Tibial artery (tissue), 4 donors: Measurements from ENCODE around the gene PGM2L1.
"Not testable (repeated sequence)": the region's sequence is repeated elsewhere in the genome, so short reads cannot be mapped to it uniquely, and the experiment has no call there.

Experiments
- DNase-seq, 2 donors: peaks; one replicate each; pipeline ENCODE4 v3.0.0-alpha.2; 2019
- H3K27ac ChIP-seq, 2 donors: fragments of 200-600 bp; sonication (generic) in 1 of 2; 1 replicate in 1 of 2; 2 replicates in 1 of 2; pipeline ENCODE4 v1.5.1; 2018 to 2019; ENCODE audit warnings: mild to moderate bottlenecking in 1 of 2
- H3K27me3 ChIP-seq, 2 donors: fragments of 200-600 bp; sonication (generic) in 1 of 2; one replicate each; pipeline versions ENCODE4 v1.5.1 to v1.6.0; 2016 to 2019
- H3K36me3 ChIP-seq, 3 donors: fragments of 200-600 bp; sonication (generic) in 2 of 3; one replicate each; pipeline ENCODE4 v1.5.1; 2016 to 2019; ENCODE audit warnings: mild to moderate bottlenecking in 2 of 3
- H3K4me1 ChIP-seq, 4 donors: fragments of 200-600 bp; sonication (generic) in 2 of 4; 1 replicate in 3 of 4; 2 replicates in 1 of 4; pipeline ENCODE4 v1.5.1; 2016 to 2019
- H3K4me3 ChIP-seq, 2 donors: fragments of 200-600 bp; sonication (generic) in 1 of 2; 1 replicate in 1 of 2; 2 replicates in 1 of 2; pipeline ENCODE4 v1.5.1; 2018 to 2019; ENCODE audit warnings: mild to moderate bottlenecking in 2 of 2
- H3K9me3 ChIP-seq, 3 donors: fragments of 200-600 bp; sonication (generic) in 1 of 3; one replicate each; pipeline ENCODE4 v1.5.1; 2016 to 2019
- intact Hi-C: fragments of 100-400 bp; cut with DNase I; formaldehyde crosslinking; loops from one replicate; pipeline ENCODE4 v1.15.0; 2023; ENCODE audit warnings: low total_unique reads
- TF ChIP-seq, protein P1 (sequence below), 2 experiments: fragments of 200-600 bp in 1 of 2; fragments of 450-650 bp in 1 of 2; IDR thresholded peaks; one replicate each; pipeline ENCODE4 v1.5.1; 2017 to 2019; ENCODE audit warnings: antibody characterized with exemption in 2 of 2, mild to moderate bottlenecking in 1 of 2, moderate library complexity in 1 of 2

The PGM2L1 gene

DNA sequence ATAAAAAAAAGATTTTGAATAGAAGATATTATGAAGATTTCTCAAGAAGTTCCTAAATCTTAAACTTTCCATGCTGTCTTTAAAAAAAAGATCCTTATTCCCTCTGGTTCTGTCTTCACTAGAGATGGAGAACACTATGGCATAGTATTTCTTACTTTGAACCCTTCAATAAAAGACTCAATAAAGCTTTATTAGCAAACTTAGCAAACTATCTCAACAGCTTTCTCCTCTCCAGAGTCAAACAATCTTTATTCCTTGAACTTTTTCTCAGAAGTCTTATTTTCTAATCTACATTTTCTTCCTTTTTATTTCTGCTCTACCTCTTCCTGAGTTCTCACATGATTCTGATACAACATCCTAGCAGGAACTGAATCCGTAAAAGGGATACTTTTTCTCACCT lies 65.0 kb downstream of the PGM2L1 start:
- Histone ChIP-seq H3K27ac (no peak overlapping the region), H3K4me1 (peaks cover 0 to 22% (median 9%) of the 10 kb centered on the region in 4 donors), H3K9me3 (no peaks in the 10 kb centered on the region), H3K36me3 (peaks cover 0 to 18% (median 11%) of the 10 kb centered on the region in 3 donors), H3K27me3 (no peaks in the 10 kb centered on the region), H3K4me3 (no peak overlapping the region)
- intact Hi-C loops = no loop called here
- TF ChIP-seq, protein P1, sequence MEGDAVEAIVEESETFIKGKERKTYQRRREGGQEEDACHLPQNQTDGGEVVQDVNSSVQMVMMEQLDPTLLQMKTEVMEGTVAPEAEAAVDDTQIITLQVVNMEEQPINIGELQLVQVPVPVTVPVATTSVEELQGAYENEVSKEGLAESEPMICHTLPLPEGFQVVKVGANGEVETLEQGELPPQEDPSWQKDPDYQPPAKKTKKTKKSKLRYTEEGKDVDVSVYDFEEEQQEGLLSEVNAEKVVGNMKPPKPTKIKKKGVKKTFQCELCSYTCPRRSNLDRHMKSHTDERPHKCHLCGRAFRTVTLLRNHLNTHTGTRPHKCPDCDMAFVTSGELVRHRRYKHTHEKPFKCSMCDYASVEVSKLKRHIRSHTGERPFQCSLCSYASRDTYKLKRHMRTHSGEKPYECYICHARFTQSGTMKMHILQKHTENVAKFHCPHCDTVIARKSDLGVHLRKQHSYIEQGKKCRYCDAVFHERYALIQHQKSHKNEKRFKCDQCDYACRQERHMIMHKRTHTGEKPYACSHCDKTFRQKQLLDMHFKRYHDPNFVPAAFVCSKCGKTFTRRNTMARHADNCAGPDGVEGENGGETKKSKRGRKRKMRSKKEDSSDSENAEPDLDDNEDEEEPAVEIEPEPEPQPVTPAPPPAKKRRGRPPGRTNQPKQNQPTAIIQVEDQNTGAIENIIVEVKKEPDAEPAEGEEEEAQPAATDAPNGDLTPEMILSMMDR (IDR thresholded peaks at IDR 0.05) = no peak
- no peak for DNase-seq

DNA sequence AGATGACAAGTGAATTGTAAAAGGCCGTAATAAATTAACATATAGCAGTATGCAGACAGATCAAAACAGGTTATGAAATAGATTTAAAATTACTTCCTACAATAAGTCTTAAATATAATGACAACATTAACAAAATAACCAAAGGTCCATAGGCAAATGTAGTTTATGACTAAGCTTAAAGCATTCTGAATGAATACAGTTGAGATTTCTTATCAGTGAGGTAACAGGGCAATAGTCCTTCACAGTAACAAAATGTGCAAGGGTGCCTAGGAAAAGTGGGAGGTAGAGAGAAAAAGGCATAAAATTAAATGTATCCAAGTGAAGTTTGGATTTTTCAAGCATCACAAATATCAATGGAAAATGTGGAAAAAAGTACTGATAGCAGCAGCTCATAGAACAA lies 65.9 kb downstream of the PGM2L1 start:
- no peaks in the 10 kb centered on the region for H3K27me3 ChIP-seq
- intact Hi-C loops = no loop called here
- TF ChIP-seq, protein P1 (IDR thresholded peaks at IDR 0.05) = no peak

DNA sequence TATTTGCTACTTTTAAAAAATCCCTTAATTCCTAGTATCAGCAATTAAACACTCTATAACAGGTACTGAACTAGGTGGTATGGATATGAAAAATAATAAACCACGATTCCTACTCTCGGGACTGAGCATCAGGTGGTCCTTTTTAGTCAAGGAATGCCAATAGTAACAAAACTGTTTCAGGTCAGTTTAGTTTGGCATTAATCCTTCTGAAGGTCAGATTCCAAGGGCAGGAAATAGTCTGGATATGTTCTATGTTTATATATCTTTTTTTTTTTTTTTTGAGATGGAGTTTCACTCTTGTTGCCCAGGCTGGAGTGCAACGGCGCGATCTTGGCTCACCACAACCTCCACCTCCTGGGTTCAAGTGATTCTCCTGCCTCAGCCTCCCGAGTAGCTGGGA lies 67.2 kb downstream of the PGM2L1 start:
- intact Hi-C loops = not testable (repeated sequence)

More for the DNA sequence above, 65.9 kb downstream of the PGM2L1 start:
- Histone ChIP-seq H3K9me3 (no peaks in the 10 kb centered on the region), H3K4me3 (no peak overlapping the region), H3K36me3 (peaks cover 0 to 9% (median 6%) of the 10 kb centered on the region in 3 donors), H3K4me1 (peaks cover 0 to 22% (median 9%) of the 10 kb centered on the region in 4 donors), H3K27ac (no peak overlapping the region)
- no peak for DNase-seq

DNA sequence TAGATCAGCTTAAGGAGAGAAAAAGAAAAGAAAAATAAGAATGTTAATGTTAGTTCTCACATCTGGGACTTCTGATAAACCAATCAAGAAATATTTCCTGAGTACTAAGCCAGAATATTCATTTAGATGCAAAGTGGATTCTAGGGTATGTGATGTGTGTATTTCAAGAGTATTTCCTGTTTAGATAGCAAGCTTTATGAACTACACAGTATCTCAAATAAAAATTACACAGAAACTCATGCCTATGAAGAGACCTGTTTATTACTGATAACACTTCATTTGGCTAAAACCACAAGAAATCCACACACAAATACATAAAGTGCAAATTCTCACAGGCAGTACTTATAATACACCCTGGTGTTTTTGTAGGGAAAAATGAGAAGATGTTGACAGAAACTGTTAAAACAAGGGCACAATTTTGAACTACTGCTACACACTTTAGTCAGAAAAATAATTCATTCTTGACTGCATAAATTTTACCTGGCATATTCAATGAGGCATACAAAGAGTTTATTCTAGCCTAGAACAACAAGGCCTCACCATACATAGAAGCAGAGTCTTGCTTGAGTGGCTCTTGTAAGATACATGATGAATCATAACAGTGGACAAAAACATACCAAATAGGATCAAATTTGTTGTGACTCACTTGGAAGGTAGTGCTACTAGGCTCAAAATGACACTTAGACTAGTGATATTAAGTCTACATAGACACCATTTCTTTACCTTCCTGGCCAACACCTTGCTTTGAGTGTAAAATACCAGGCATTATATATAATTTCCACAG lies 68.0 kb downstream of the PGM2L1 start:
- intact Hi-C loops = no loop called here
- no peak for DNase-seq
- peak overlapping the region in 1 of 2 donors; percentile 31 for H3K27ac ChIP-seq

More for the DNA sequence above, 67.2 kb downstream of the PGM2L1 start:
- H3K9me3 ChIP-seq, H3K4me3 ChIP-seq, H3K36me3 ChIP-seq, DNase-seq, H3K27me3 ChIP-seq: not testable (repeated sequence)
- Histone ChIP-seq H3K27ac (peak overlapping the region; percentile 19 to 31), H3K4me1 (peaks cover 0 to 35% (median 17%) of the 10 kb centered on the region in 4 donors)

DNA sequence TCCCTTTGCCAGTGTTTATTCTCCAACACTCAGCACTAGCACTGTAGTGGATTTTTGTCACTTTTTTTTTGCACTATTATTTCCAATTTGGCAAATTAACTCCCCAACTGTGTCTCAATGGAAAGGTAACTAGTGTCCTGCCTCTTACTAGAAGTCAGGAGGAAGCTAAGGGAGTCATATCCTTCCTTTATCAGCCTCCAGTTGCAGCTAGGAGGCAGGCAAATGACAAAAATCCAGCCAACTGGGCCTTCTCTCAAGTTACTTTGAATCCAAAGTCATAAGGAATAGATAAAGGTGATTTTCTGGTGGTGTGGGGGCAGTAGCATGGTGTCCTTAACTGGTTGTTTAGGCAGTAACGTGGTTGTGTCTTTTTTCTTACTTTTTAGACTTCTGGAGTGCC lies 71.2 kb downstream of the PGM2L1 start:
- H3K27ac ChIP-seq = no peak overlapping the region
- no peaks in the 10 kb centered on the region for H3K36me3 ChIP-seq
- DNase-seq = no peak
- TF ChIP-seq, protein P1 (IDR thresholded peaks at IDR 0.05) = no peak
- H3K4me3 ChIP-seq = no peak overlapping the region
- intact Hi-C loops = loop anchor here (10.0 kb wide), 1 partner anchor 72 kb away; no protein-coding TSS in a partner anchor
- H3K27me3 ChIP-seq = no peaks in the 10 kb centered on the region
- peaks cover 0 to 68% (median 32%) of the 10 kb centered on the region in 4 donors for H3K4me1 ChIP-seq
- no peaks in the 10 kb centered on the region for H3K9me3 ChIP-seq

More for the DNA sequence above, 68.0 kb downstream of the PGM2L1 start:
- Histone ChIP-seq H3K4me3 (no peak overlapping the region), H3K36me3 (no peaks in the 10 kb centered on the region), H3K4me1 (peaks cover 0 to 42% (median 24%) of the 10 kb centered on the region in 4 donors), H3K27me3 (no peaks in the 10 kb centered on the region), H3K9me3 (no peaks in the 10 kb centered on the region)
- TF ChIP-seq, protein P1 (IDR thresholded peaks at IDR 0.05) = no peak

DNA sequence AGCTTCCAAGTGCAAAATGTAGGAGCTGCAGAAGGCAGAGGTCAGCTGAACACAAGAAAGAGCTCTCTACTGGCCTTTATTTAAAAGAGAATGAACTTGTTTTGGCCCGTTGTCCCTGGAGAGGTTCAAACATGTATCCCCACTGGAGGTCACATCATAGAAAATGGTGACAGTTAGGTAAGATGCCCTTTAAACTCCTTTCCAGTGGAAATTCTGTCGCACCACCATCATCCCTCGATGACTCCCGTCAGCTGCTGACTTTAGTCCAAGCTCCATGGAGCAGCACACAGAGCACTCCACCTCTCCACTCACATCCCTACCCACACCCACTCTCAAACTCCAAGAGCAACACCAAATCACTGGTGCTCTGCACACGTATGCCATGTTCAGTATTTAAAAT lies 71.6 kb downstream of the PGM2L1 start:
- Histone ChIP-seq H3K36me3 (no peaks in the 10 kb centered on the region), H3K27me3 (no peaks in the 10 kb centered on the region), H3K27ac (peak overlapping the region; percentile 67 to 72), H3K9me3 (no peaks in the 10 kb centered on the region), H3K4me3 (no peak overlapping the region), H3K4me1 (peaks cover 0 to 72% (median 35%) of the 10 kb centered on the region in 4 donors)
- DNase-seq = no peak
- intact Hi-C loops = loop anchor here (10.0 kb wide), 1 partner anchor 72 kb away; no protein-coding TSS in a partner anchor
- TF ChIP-seq, protein P1 (IDR thresholded peaks at IDR 0.05) = no peak
